Esophagus squamous epithelium (tissue), 5 donors: ENCODE measurements around the gene TAF11L5. TPM values are rescaled to one million over a fixed set of nuclear protein-coding genes. Genes with fewer than 3 reads are reported as not detected.
"Not testable (repeated sequence)": the region's sequence is repeated elsewhere in the genome, so short reads cannot be mapped to it uniquely, and the experiment has no call there.

Experiments used
- DNase-seq: peaks from one replicate; lab custom pipeline; 2025; lab: John Stamatoyannopoulos, UW
- H3K27ac ChIP-seq, 4 donors: fragments of 200-600 bp; sonication (generic); one replicate each; pipeline ENCODE4 v1.5.1; 2016 to 2019; ENCODE audit warnings: mild to moderate bottlenecking in 1 of 4
- H3K27me3 ChIP-seq, 4 donors: fragments of 200-600 bp; sonication (generic); 1 replicate in 3 of 4; 2 replicates in 1 of 4; pipeline versions ENCODE4 v1.5.1 to v1.6.0; 2017 to 2021; ENCODE audit warnings: antibody characterized with exemption in 1 of 4
- H3K36me3 ChIP-seq, 3 donors: fragments of 200-600 bp; sonication (generic); one replicate each; pipeline ENCODE4 v1.5.1; 2016 to 2019
- H3K4me1 ChIP-seq, 3 donors: fragments of 200-600 bp; sonication (generic); one replicate each; pipeline ENCODE4 v1.5.1; 2017 to 2019
- H3K4me3 ChIP-seq, 4 donors: fragments of 200-600 bp; sonication (generic); 1 replicate in 3 of 4; 2 replicates in 1 of 4; pipeline ENCODE4 v1.5.1; 2016 to 2019; ENCODE audit warnings: mild to moderate bottlenecking in 2 of 4, moderate library complexity in 1 of 4
- H3K9me3 ChIP-seq, 3 donors: fragments of 200-600 bp; sonication (generic); one replicate each; pipeline ENCODE4 v1.5.1; 2016 to 2019
- WGBS, 2 donors: methylation state at CpG; one replicate each; pipeline ENCODE4 v1.1.5; 2018; 5-methylcytosine and 5-hydroxymethylcytosine counted together
- intact Hi-C: fragments of 100-400 bp; cut with DNase I; formaldehyde crosslinking; loops from one replicate; pipeline ENCODE4 v1.15.0; 2022
- small RNA-seq, 4 donors: library from RNA; depleted of rRNA; stranded (forward); fragments of <200 nt; gene quantifications; one replicate each; pipeline ENCODE3, GENCODE V24; 2016
- total RNA-seq, 4 donors: library from RNA; depleted of rRNA; stranded (reverse); fragments of >200 nt; gene quantifications; one replicate each; pipeline ENCODE4 v1.1.0, GENCODE V29; 2016
- donor health status: DM: yes; HTN: yes; CAD: no.

TAF11L5 gene
- total RNA-seq, 4 donors from 2014 or later = not detected

DNA sequence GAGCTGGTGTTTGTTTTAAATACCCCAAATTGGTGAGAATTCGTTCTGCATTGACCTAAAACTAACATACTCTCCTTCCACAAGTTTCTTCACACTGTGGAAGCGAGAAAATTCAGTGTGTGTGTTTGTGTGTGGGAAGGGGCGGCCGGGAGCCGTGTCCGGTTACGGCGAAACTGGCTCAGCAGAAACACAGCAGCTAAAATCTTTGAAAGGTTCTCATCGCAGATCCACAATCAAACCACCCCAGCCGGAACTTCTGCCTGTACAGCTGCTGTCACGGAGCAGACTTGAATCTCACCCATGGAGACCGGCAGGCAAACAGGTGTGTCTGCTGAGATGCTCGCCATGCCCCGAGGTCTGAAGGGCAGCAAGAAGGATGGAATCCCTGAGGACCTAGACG, 3.5 kb upstream of the TAF11L5 start, which contains the start of gene TAF11L4:
Gene TAF11L4 (plus strand): TSS at position 301 of the 400 bp plus-strand sequence.
- H3K36me3 ChIP-seq, H3K4me1 ChIP-seq, DNase-seq, H3K27ac ChIP-seq, H3K9me3 ChIP-seq, H3K4me3 ChIP-seq, H3K27me3 ChIP-seq, intact Hi-C loops: not testable (repeated sequence)
- WGBS, 2 donors = no CpG with 5 or more reads among the region's 15 CpGs

DNA sequence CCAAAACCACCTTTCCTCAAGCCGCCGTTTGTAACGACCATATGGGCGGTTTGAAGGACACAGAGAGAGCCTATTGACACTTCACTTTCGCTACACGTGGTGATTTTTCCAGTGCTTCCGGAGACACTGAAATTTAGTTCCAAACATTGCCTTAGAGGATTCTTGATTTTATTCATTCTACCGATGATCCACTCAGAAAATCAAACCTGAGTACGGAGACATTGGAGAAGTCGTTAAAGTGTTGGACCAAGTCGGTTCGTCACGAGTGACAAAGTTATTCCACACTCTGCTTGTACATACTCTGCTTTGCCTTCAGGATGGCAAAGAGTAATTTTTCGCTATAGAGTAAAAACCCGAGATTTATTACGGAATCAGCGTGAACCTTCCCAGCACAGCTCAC, 1.5 kb downstream of the TAF11L5 start:
- DNase-seq, intact Hi-C loops: not testable (repeated sequence)
- WGBS, 2 donors = 87 to 92% methylated on average over 11 to 17 of the region's 17 CpGs

DNA sequence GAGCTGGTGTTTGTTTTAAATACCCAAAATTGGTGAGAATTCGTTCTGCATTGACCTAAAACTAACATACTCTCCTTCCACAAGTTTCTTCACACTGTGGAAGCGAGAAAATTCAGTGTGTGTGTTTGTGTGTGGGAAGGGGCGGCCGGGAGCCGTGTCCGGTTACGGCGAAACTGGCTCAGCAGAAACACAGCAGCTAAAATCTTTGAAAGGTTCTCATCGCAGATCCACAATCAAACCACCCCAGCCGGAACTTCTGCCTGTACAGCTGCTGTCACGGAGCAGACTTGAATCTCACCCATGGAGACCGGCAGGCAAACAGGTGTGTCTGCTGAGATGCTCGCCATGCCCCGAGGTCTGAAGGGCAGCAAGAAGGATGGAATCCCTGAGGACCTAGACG, 3.3 kb downstream of the TAF11L5 start, which contains the start of gene TAF11L6:
Gene TAF11L6 (plus strand): TSS at position 301 of the 400 bp plus-strand sequence.
- H3K36me3 ChIP-seq, H3K27me3 ChIP-seq, H3K4me3 ChIP-seq, H3K9me3 ChIP-seq, H3K4me1 ChIP-seq, DNase-seq, H3K27ac ChIP-seq, intact Hi-C loops: not testable (repeated sequence)
- no CpG with 5 or more reads among the region's 15 CpGs for WGBS, 2 donors

More for the DNA sequence above, 1.5 kb downstream of the TAF11L5 start:
- not testable (repeated sequence) for H3K9me3 ChIP-seq, H3K27me3 ChIP-seq, H3K4me1 ChIP-seq, H3K36me3 ChIP-seq, H3K4me3 ChIP-seq, H3K27ac ChIP-seq

Small RNAs within 50 kb of the gene (small RNA-seq; reads per million reads assigned to genes)
- gene AC106774.3 = 0 reads per million in 4 donors

Other genes starting within 250 kb of the TAF11L5 start
- not detected for gene TAF11L2, start 27.0 kb upstream of the TAF11L5 start, total RNA-seq
- gene TAF11L3, start 6.9 kb upstream of the TAF11L5 start, total RNA-seq = not detected
- gene TAF11L4, start 3.4 kb upstream of the TAF11L5 start, total RNA-seq = not detected
- gene TAF11L6, start 3.4 kb downstream of the TAF11L5 start, total RNA-seq = not detected
- not detected for gene TAF11L7, start 60.5 kb downstream of the TAF11L5 start, total RNA-seq
- not detected for gene TAF11L8, start 65.7 kb downstream of the TAF11L5 start, total RNA-seq
- gene TAF11L9, start 69.2 kb downstream of the TAF11L5 start, total RNA-seq = not detected
- not detected for gene TAF11L10, start 72.6 kb downstream of the TAF11L5 start, total RNA-seq
- gene TAF11L11, start 78.9 kb downstream of the TAF11L5 start, total RNA-seq = not detected
- gene TAF11L12, start 85.2 kb downstream of the TAF11L5 start, total RNA-seq = not detected
- gene TAF11L13, start 106.9 kb downstream of the TAF11L5 start, total RNA-seq = not detected
- gene TAF11L14, start 109.2 kb downstream of the TAF11L5 start, total RNA-seq = not detected